ENCODE measurements around the gene KBTBD6.
"Not testable (repeated sequence)": the region's sequence is repeated elsewhere in the genome, so short reads cannot be mapped to it uniquely, and the experiment has no call there.

KBTBD6 gene

GRCh38 chr13:41145136-41145908 lies 12.7 kb upstream of the KBTBD6 start:
- H3K4me3 ChIP-seq (ENCODE audit: low read depth, low read length), result no peak overlapping the region

GRCh38 chr13:41144576-41144975 lies 12.0 kb upstream of the KBTBD6 start:
- TF ChIP-seq, protein P1, sequence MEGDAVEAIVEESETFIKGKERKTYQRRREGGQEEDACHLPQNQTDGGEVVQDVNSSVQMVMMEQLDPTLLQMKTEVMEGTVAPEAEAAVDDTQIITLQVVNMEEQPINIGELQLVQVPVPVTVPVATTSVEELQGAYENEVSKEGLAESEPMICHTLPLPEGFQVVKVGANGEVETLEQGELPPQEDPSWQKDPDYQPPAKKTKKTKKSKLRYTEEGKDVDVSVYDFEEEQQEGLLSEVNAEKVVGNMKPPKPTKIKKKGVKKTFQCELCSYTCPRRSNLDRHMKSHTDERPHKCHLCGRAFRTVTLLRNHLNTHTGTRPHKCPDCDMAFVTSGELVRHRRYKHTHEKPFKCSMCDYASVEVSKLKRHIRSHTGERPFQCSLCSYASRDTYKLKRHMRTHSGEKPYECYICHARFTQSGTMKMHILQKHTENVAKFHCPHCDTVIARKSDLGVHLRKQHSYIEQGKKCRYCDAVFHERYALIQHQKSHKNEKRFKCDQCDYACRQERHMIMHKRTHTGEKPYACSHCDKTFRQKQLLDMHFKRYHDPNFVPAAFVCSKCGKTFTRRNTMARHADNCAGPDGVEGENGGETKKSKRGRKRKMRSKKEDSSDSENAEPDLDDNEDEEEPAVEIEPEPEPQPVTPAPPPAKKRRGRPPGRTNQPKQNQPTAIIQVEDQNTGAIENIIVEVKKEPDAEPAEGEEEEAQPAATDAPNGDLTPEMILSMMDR (IDR thresholded peaks at IDR 0.05; ENCODE audit: low read depth, low read length), result no peak
- H3K4me3 ChIP-seq (ENCODE audit: low read depth, low read length), result no peak overlapping the region

More at GRCh38 chr13:41145136-41145908, 12.7 kb upstream of the KBTBD6 start:
- TF ChIP-seq, protein P1 (IDR thresholded peaks at IDR 0.05; ENCODE audit: low read depth, low read length), result no peak

GRCh38 chr13:41139296-41139966 lies 6.8 kb upstream of the KBTBD6 start:
- TF ChIP-seq, protein P1 (IDR thresholded peaks at IDR 0.05; ENCODE audit: low read depth, low read length), result no peak
- peak overlapping the region; percentile 18; the same call in 1 of the 2 replicates for H3K4me3 ChIP-seq (ENCODE audit: low read depth, low read length)

- TF ChIP-seq, protein P1 (IDR thresholded peaks at IDR 0.05; ENCODE audit: low read depth, low read length), result no peak
- H3K4me3 ChIP-seq (ENCODE audit: low read depth, low read length), result no peak overlapping the region
Observed at GRCh38 chr13:41137951-41138350, 5.3 kb upstream of the KBTBD6 start.

DNA sequence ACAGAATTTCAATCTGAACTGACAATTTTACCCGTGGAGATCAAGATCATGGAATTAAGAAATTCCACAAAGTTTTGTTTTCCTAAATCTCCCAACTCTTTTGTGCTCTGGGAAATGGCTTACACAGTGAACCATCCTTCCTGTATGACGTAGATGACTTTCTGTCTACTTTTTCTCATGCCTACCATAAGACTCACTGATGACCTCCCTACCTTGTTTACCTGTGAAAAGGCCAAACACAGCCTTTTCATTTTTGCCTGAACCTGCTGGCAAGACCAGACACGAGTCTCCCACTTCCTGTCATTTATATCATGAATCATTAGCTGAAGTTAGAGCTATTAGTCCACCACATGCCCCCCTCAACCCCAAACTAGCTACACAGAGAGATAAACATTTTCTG lies 4.6 kb upstream of the KBTBD6 start:
- H3K4me3 ChIP-seq (ENCODE audit: low read depth, low read length), result no peak overlapping the region
- TF ChIP-seq, protein P1 (IDR thresholded peaks at IDR 0.05; ENCODE audit: low read depth, low read length), result no peak

- TF ChIP-seq, protein P1 (IDR thresholded peaks at IDR 0.05; ENCODE audit: low read depth, low read length), result no peak
- H3K4me3 ChIP-seq (ENCODE audit: low read depth, low read length), result no peak overlapping the region
Observed at GRCh38 chr13:41136396-41137031, 3.9 kb upstream of the KBTBD6 start.

- no peak overlapping the region for H3K4me3 ChIP-seq (ENCODE audit: low read depth, low read length)
- TF ChIP-seq, protein P1 (IDR thresholded peaks at IDR 0.05; ENCODE audit: low read depth, low read length), result no peak
Observed at GRCh38 chr13:41133951-41134350, 1.3 kb upstream of the KBTBD6 start.

- H3K4me3 ChIP-seq (ENCODE audit: low read depth, low read length), result peak overlapping the region; percentile 78
Observed at GRCh38 chr13:41131660-41132511, 716 bp downstream of the KBTBD6 start.

GRCh38 chr13:41131189-41131588 lies 1.4 kb downstream of the KBTBD6 start:
- not testable (repeated sequence) for H3K4me3 ChIP-seq (ENCODE audit: low read depth, low read length)
